ENCODE results near the gene COL15A1.

COL15A1 gene

GRCh38 chr9:98943682-98944056, at the start of gene COL15A1:
TSS of gene COL15A1 (plus strand) at chr9:98943907. CDS start at chr9:98944062, 155 bp downstream.
- peak within 1 kb of the TSS; percentile 42 for H3K4me3 ChIP-seq (ENCODE audit: low read length)
- no peak for DNase-seq (ENCODE audit: low read depth)
- no peak for TF ChIP-seq CTCF (conservative IDR thresholded peaks at IDR 0.05; ENCODE audit: low read depth, low read length)

- TF ChIP-seq CTCF (conservative IDR thresholded peaks at IDR 0.05; ENCODE audit: low read depth, low read length): no peak
- no peak overlapping the region for H3K4me3 ChIP-seq (ENCODE audit: low read length)
- no peak for DNase-seq (ENCODE audit: low read depth)
Measured at GRCh38 chr9:98894171-98894570, 49.5 kb upstream of the COL15A1 start.

- H3K4me3 ChIP-seq (ENCODE audit: low read length): no peak overlapping the region
- no peak for TF ChIP-seq CTCF (conservative IDR thresholded peaks at IDR 0.05; ENCODE audit: low read depth, low read length)
- no peak for DNase-seq (ENCODE audit: low read depth)
Measured at GRCh38 chr9:98894761-98895160, 48.9 kb upstream of the COL15A1 start.

GRCh38 chr9:98896632-98897031, 47.1 kb upstream of the COL15A1 start:
- H3K4me3 ChIP-seq (ENCODE audit: low read length): no peak overlapping the region
- TF ChIP-seq CTCF (conservative IDR thresholded peaks at IDR 0.05; ENCODE audit: low read depth, low read length): no peak
- no peak for DNase-seq (ENCODE audit: low read depth)

- H3K4me3 ChIP-seq (ENCODE audit: low read length): no peak overlapping the region
- peak; percentile 66 for DNase-seq (ENCODE audit: low read depth)
- TF ChIP-seq CTCF (conservative IDR thresholded peaks at IDR 0.05; ENCODE audit: low read depth, low read length): no peak
Measured at GRCh38 chr9:98897745-98898144, 46.0 kb upstream of the COL15A1 start.

GRCh38 chr9:98899408-98900056, 44.2 kb upstream of the COL15A1 start:
- TF ChIP-seq CTCF (conservative IDR thresholded peaks at IDR 0.05; ENCODE audit: low read depth, low read length): no peak
- no peak overlapping the region for H3K4me3 ChIP-seq (ENCODE audit: low read length)
- DNase-seq (ENCODE audit: low read depth): peak; percentile 71

GRCh38 chr9:98900244-98900643, 43.5 kb upstream of the COL15A1 start:
- no peak for TF ChIP-seq CTCF (conservative IDR thresholded peaks at IDR 0.05; ENCODE audit: low read depth, low read length)
- no peak overlapping the region for H3K4me3 ChIP-seq (ENCODE audit: low read length)
- no peak for DNase-seq (ENCODE audit: low read depth)

Measured in retinal pigment epithelial cell (primary cell).